ENCODE measurements around the gene CEP112. TPM values are rescaled to one million over a fixed set of nuclear protein-coding genes. Genes with fewer than 3 reads are reported as not detected.

The CEP112 gene
- total RNA-seq, 1 donor from 2014 or later = 21.8 TPM

DNA sequence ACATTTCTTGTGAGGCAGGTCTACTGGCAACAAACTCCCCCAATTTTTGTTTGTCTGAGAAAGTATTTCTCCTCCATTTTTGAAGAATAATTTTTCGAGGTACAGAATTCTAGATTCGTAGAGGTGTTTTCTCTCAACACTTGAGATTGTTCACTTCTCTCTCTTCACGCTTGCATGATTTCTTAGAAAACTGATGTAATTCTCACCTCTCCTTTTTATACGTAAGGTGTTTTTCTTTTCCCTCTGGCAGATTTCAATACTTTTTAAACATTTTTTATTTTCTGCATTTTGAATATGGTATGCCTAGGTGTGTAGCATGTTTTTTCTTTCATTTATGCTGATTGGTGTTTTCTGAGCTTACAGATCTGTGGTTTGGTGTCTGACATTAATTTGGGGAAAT lies 429.0 kb downstream of the CEP112 start:
- no peak overlapping the region for H3K4me3 Mint-ChIP-seq (ENCODE audit: unreplicated experiment)
- H3K4me1 Mint-ChIP-seq (ENCODE audit: low read depth) = peaks cover 3% of the 10 kb centered on the region
- H3K36me3 Mint-ChIP-seq (ENCODE audit: low read depth) = no peaks in the 10 kb centered on the region
- H3K27me3 Mint-ChIP-seq (ENCODE audit: low read depth) = no peaks in the 10 kb centered on the region
- no peak overlapping the region for H3K27ac Mint-ChIP-seq (ENCODE audit: unreplicated experiment)
- peaks cover 3% of the 10 kb centered on the region for H3K9me3 Mint-ChIP-seq (ENCODE audit: low read depth)
- TF ChIP-seq, protein P1, sequence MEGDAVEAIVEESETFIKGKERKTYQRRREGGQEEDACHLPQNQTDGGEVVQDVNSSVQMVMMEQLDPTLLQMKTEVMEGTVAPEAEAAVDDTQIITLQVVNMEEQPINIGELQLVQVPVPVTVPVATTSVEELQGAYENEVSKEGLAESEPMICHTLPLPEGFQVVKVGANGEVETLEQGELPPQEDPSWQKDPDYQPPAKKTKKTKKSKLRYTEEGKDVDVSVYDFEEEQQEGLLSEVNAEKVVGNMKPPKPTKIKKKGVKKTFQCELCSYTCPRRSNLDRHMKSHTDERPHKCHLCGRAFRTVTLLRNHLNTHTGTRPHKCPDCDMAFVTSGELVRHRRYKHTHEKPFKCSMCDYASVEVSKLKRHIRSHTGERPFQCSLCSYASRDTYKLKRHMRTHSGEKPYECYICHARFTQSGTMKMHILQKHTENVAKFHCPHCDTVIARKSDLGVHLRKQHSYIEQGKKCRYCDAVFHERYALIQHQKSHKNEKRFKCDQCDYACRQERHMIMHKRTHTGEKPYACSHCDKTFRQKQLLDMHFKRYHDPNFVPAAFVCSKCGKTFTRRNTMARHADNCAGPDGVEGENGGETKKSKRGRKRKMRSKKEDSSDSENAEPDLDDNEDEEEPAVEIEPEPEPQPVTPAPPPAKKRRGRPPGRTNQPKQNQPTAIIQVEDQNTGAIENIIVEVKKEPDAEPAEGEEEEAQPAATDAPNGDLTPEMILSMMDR (IDR thresholded peaks at IDR 0.05) = no peak
- DNase-seq (ENCODE audit: low spot score) = no peak

DNA sequence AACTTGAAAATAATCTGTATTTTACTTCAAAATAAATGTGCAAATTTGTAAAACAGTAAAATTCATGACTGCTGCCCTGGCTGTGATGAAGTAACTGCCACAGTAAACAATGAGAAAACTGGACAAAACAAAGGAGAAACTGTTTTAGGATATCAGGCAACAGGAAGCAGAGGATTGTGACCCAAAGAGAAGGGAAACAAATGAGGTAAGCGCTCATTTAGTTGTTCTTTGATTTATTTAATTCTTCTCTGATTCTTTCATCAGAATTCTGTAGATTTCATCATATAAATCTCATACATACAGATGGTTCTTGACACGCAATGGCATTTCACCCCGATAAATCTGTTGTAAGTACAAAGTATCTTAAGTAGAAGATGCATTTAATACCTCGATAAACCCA lies 432.4 kb downstream of the CEP112 start:
- H3K27ac Mint-ChIP-seq (ENCODE audit: unreplicated experiment) = no peak overlapping the region
- no peaks in the 10 kb centered on the region for H3K9me3 Mint-ChIP-seq (ENCODE audit: low read depth)
- TF ChIP-seq, protein P1 (IDR thresholded peaks at IDR 0.05) = no peak
- peaks cover 27% of the 10 kb centered on the region for H3K4me1 Mint-ChIP-seq (ENCODE audit: low read depth)
- H3K36me3 Mint-ChIP-seq (ENCODE audit: low read depth) = peaks cover 2% of the 10 kb centered on the region
- no peaks in the 10 kb centered on the region for H3K27me3 Mint-ChIP-seq (ENCODE audit: low read depth)
- H3K4me3 Mint-ChIP-seq (ENCODE audit: unreplicated experiment) = no peak overlapping the region
- no peak for DNase-seq (ENCODE audit: low spot score)

DNA sequence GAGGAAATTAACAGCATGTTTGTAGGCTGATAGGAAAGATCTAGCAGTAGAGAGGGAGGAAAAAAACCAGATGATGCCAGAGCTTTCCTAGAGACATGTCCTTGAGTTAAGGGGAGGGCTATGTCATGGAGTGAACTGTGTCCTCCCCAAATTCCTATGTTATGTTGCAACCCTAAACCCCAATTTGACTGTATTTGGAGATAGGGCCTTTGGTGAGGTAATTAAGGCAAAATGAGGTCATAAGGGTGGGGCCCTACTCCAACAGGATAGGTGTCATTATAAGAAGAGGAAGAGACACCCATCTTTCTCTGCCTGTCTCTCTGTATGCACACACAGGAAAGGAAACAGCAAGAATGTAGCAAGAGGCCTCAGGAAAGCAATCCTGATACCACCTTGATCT lies 435.2 kb downstream of the CEP112 start:
- Mint-ChIP-seq H3K4me3 (ENCODE audit: unreplicated experiment) (no peak overlapping the region), H3K36me3 (ENCODE audit: low read depth) (peaks cover 2% of the 10 kb centered on the region), H3K27me3 (ENCODE audit: low read depth) (no peaks in the 10 kb centered on the region), H3K9me3 (ENCODE audit: low read depth) (no peaks in the 10 kb centered on the region), H3K27ac (ENCODE audit: unreplicated experiment) (no peak overlapping the region), H3K4me1 (ENCODE audit: low read depth) (peaks cover 42% of the 10 kb centered on the region)
- DNase-seq (ENCODE audit: low spot score) = no peak
- TF ChIP-seq, protein P1 (IDR thresholded peaks at IDR 0.05) = no peak

DNA sequence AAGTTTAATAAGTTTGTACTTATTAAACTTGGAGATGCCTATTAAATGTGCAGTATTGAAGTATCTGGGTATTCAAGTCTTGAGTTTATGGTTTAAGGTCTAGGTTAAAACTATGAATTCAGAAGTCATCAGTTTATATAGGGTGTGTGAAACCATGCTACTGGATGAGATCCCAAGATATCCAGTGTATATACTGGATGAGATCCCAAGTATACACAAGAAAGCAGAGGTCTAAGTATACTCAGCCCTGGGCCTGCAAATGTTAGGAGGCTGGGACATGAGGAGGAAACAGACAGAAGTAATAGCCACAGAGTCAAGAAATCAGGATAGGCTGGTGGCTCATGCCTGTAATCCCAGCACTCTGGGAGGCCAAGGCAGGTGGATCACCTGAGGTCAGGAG lies 436.1 kb downstream of the CEP112 start:
- TF ChIP-seq, protein P1 (IDR thresholded peaks at IDR 0.05) = no peak
- peaks cover 2% of the 10 kb centered on the region for H3K36me3 Mint-ChIP-seq (ENCODE audit: low read depth)
- no peak overlapping the region for H3K4me3 Mint-ChIP-seq (ENCODE audit: unreplicated experiment)
- DNase-seq (ENCODE audit: low spot score) = no peak
- H3K9me3 Mint-ChIP-seq (ENCODE audit: low read depth) = no peaks in the 10 kb centered on the region
- no peaks in the 10 kb centered on the region for H3K27me3 Mint-ChIP-seq (ENCODE audit: low read depth)
- peaks cover 49% of the 10 kb centered on the region for H3K4me1 Mint-ChIP-seq (ENCODE audit: low read depth)
- no peak overlapping the region for H3K27ac Mint-ChIP-seq (ENCODE audit: unreplicated experiment)

DNA sequence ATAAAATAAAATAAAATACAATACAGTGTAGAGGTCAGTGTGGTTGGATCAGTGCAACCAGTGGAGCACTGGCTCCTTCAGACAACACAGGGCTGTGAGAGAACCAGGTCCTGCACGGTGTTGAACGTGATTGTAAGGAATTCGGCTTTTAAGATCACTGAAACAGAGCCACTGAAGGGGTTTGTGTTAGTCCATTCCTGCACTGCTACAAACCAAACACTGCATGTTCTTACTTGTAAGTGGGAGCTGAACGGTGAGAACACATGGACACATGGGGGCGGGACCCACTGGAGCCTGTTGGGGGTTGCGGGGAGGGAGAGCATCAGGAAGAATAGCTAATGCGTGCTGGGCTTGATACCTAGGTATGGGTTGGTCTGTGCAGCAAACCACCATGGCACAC lies 437.3 kb downstream of the CEP112 start:
- TF ChIP-seq, protein P1 (IDR thresholded peaks at IDR 0.05) = no peak
- no peaks in the 10 kb centered on the region for H3K27me3 Mint-ChIP-seq (ENCODE audit: low read depth)

More for the DNA sequence above, 437.3 kb downstream of the CEP112 start:
- DNase-seq (ENCODE audit: low spot score) = no peak
- H3K27ac Mint-ChIP-seq (ENCODE audit: unreplicated experiment) = no peak overlapping the region
- H3K36me3 Mint-ChIP-seq (ENCODE audit: low read depth) = peaks cover 2% of the 10 kb centered on the region
- no peaks in the 10 kb centered on the region for H3K9me3 Mint-ChIP-seq (ENCODE audit: low read depth)
- no peak overlapping the region for H3K4me3 Mint-ChIP-seq (ENCODE audit: unreplicated experiment)
- peaks cover 59% of the 10 kb centered on the region for H3K4me1 Mint-ChIP-seq (ENCODE audit: low read depth)
